ENCODE results near the gene SCUBE1.
"Not testable (repeated sequence)": the region's sequence is repeated elsewhere in the genome, so short reads cannot be mapped to it uniquely, and the experiment has no call there.

SCUBE1 gene

GRCh38 chr22:43356881-43357280 is 13.7 kb upstream of the SCUBE1 start:
- no peaks in the 10 kb centered on the region for H3K79me2 ChIP-seq (ENCODE audit: control insufficient read depth, insufficient read depth, low read length, unreplicated experiment)
- H3K27ac ChIP-seq (ENCODE audit: low read depth, low read length) = no peak overlapping the region
- peaks cover 8% of the 10 kb centered on the region; the same call in 1 of the 2 replicates for H3K27me3 ChIP-seq (ENCODE audit: insufficient read depth, low read length)
- H2AFZ ChIP-seq (ENCODE audit: low read length, unreplicated experiment) = no peak overlapping the region
- no peaks in the 10 kb centered on the region for H3K36me3 ChIP-seq (ENCODE audit: insufficient read depth, low read length)
- no peaks in the 10 kb centered on the region for H3K4me1 ChIP-seq (ENCODE audit: control insufficient read depth, insufficient read depth, low read length, unreplicated experiment)
- H3K4me3 ChIP-seq (ENCODE audit: low read depth, low read length) = no peak overlapping the region

DNA sequence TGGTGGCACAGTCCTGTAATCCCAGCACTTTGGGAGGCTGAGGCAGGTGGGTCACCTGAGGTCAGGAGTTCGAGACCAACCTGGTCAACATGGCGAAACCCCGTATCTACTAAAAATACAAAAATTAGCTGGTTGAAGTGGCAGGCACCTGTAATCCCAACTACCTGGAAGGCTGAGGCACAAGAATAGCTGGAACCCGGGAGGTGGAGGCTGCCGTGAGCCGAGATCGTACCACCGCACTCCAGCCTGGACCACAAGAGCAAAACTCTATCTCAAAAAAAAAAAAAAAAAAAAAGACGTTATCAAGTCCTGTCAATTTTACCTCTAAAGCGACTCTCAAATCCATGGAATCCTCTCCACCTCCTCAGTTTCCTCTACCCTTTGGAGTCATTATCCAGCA is 12.5 kb upstream of the SCUBE1 start:
- not testable (repeated sequence) for H2AFZ ChIP-seq (ENCODE audit: low read length, unreplicated experiment); H3K36me3 ChIP-seq (ENCODE audit: insufficient read depth, low read length); H3K79me2 ChIP-seq (ENCODE audit: control insufficient read depth, insufficient read depth, low read length, unreplicated experiment); H3K4me1 ChIP-seq (ENCODE audit: control insufficient read depth, insufficient read depth, low read length, unreplicated experiment); H3K4me3 ChIP-seq (ENCODE audit: low read depth, low read length); H3K27me3 ChIP-seq (ENCODE audit: insufficient read depth, low read length); H3K27ac ChIP-seq (ENCODE audit: low read depth, low read length)

GRCh38 chr22:43351966-43352345 is 8.8 kb upstream of the SCUBE1 start:
- H3K27me3 ChIP-seq (ENCODE audit: insufficient read depth, low read length) = peaks cover 17% of the 10 kb centered on the region
- no peaks in the 10 kb centered on the region for H3K4me1 ChIP-seq (ENCODE audit: control insufficient read depth, insufficient read depth, low read length, unreplicated experiment)
- no peak overlapping the region for H2AFZ ChIP-seq (ENCODE audit: low read length, unreplicated experiment)
- H3K4me3 ChIP-seq (ENCODE audit: low read depth, low read length) = no peak overlapping the region
- H3K79me2 ChIP-seq (ENCODE audit: control insufficient read depth, insufficient read depth, low read length, unreplicated experiment) = no peaks in the 10 kb centered on the region
- no peaks in the 10 kb centered on the region for H3K36me3 ChIP-seq (ENCODE audit: insufficient read depth, low read length)
- no peak overlapping the region for H3K27ac ChIP-seq (ENCODE audit: low read depth, low read length)

- H3K36me3 ChIP-seq (ENCODE audit: insufficient read depth, low read length) = no peaks in the 10 kb centered on the region
- H3K4me3 ChIP-seq (ENCODE audit: low read depth, low read length) = no peak overlapping the region
- no peaks in the 10 kb centered on the region for H3K79me2 ChIP-seq (ENCODE audit: control insufficient read depth, insufficient read depth, low read length, unreplicated experiment)
- H3K4me1 ChIP-seq (ENCODE audit: control insufficient read depth, insufficient read depth, low read length, unreplicated experiment) = no peaks in the 10 kb centered on the region
- peaks cover 19% of the 10 kb centered on the region for H3K27me3 ChIP-seq (ENCODE audit: insufficient read depth, low read length)
- no peak overlapping the region for H3K27ac ChIP-seq (ENCODE audit: low read depth, low read length)
- H2AFZ ChIP-seq (ENCODE audit: low read length, unreplicated experiment) = no peak overlapping the region
These were observed 6.5 kb upstream of the SCUBE1 start for GRCh38 chr22:43349636-43350035.

GRCh38 chr22:43346521-43346929 is 3.4 kb upstream of the SCUBE1 start:
- Histone ChIP-seq H3K79me2 (ENCODE audit: control insufficient read depth, insufficient read depth, low read length, unreplicated experiment) (no peaks in the 10 kb centered on the region), H3K36me3 (ENCODE audit: insufficient read depth, low read length) (no peaks in the 10 kb centered on the region), H3K4me1 (ENCODE audit: control insufficient read depth, insufficient read depth, low read length, unreplicated experiment) (no peaks in the 10 kb centered on the region), H3K27ac (ENCODE audit: low read depth, low read length) (no peak overlapping the region), H3K4me3 (ENCODE audit: low read depth, low read length) (no peak overlapping the region), H3K27me3 (ENCODE audit: insufficient read depth, low read length) (peaks cover 32% of the 10 kb centered on the region), H2AFZ (ENCODE audit: low read length, unreplicated experiment) (no peak overlapping the region)

- Histone ChIP-seq H2AFZ (ENCODE audit: low read length, unreplicated experiment) (no peak overlapping the region), H3K27ac (ENCODE audit: low read depth, low read length) (no peak overlapping the region), H3K4me3 (ENCODE audit: low read depth, low read length) (no peak overlapping the region), H3K4me1 (ENCODE audit: control insufficient read depth, insufficient read depth, low read length, unreplicated experiment) (no peaks in the 10 kb centered on the region), H3K36me3 (ENCODE audit: insufficient read depth, low read length) (no peaks in the 10 kb centered on the region), H3K27me3 (ENCODE audit: insufficient read depth, low read length) (peaks cover 38% of the 10 kb centered on the region), H3K79me2 (ENCODE audit: control insufficient read depth, insufficient read depth, low read length, unreplicated experiment) (no peaks in the 10 kb centered on the region)
These were observed 2.7 kb upstream of the SCUBE1 start for GRCh38 chr22:43345761-43346301.

DNA sequence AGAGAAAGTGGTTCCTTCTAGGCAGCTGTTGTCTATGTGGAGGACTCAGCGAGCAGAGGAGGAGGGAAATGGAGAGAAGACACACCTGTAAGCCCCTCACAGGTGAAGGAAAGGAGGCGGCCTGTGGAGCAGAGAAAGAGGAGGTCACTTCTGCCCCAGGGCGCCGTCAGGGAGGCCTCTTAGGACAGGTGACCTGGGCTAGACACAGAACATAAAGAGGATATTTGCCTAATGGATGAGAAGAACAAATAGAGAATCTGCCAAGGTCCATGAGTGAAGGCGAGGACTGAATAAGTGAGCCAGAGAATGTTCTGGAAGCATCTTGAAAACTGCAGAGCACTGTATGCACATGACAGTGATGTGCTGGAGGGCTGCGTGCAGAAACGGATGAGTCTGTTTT is 2.2 kb upstream of the SCUBE1 start:
- Histone ChIP-seq H2AFZ (ENCODE audit: low read length, unreplicated experiment) (no peak overlapping the region), H3K36me3 (ENCODE audit: insufficient read depth, low read length) (no peaks in the 10 kb centered on the region), H3K4me3 (ENCODE audit: low read depth, low read length) (no peak overlapping the region), H3K27ac (ENCODE audit: low read depth, low read length) (no peak overlapping the region), H3K79me2 (ENCODE audit: control insufficient read depth, insufficient read depth, low read length, unreplicated experiment) (no peaks in the 10 kb centered on the region), H3K4me1 (ENCODE audit: control insufficient read depth, insufficient read depth, low read length, unreplicated experiment) (no peaks in the 10 kb centered on the region), H3K27me3 (ENCODE audit: insufficient read depth, low read length) (peaks cover 42% of the 10 kb centered on the region)

DNA sequence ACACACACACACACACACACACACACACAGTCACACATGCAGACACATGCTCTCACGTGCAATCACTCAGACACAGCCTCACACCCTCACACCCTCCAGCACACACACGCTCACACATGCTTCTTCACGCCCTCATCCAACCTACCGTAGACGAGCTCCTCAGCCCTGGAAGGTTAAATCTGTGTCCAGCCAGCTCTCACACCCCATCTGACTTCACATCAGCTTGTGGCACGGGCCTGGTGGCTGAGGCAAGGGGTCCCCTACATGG is 1.3 kb upstream of the SCUBE1 start:
- Histone ChIP-seq H2AFZ (ENCODE audit: low read length, unreplicated experiment) (no peak overlapping the region), H3K79me2 (ENCODE audit: control insufficient read depth, insufficient read depth, low read length, unreplicated experiment) (no peaks in the 10 kb centered on the region), H3K27me3 (ENCODE audit: insufficient read depth, low read length) (peaks cover 35% of the 10 kb centered on the region), H3K36me3 (ENCODE audit: insufficient read depth, low read length) (no peaks in the 10 kb centered on the region), H3K4me3 (ENCODE audit: low read depth, low read length) (no peak overlapping the region), H3K27ac (ENCODE audit: low read depth, low read length) (no peak overlapping the region), H3K4me1 (ENCODE audit: control insufficient read depth, insufficient read depth, low read length, unreplicated experiment) (no peaks in the 10 kb centered on the region)

- peaks cover 33% of the 10 kb centered on the region for H3K27me3 ChIP-seq (ENCODE audit: insufficient read depth, low read length)
- H3K4me1 ChIP-seq (ENCODE audit: control insufficient read depth, insufficient read depth, low read length, unreplicated experiment) = no peaks in the 10 kb centered on the region
- H3K79me2 ChIP-seq (ENCODE audit: control insufficient read depth, insufficient read depth, low read length, unreplicated experiment) = no peaks in the 10 kb centered on the region
- no peak overlapping the region for H2AFZ ChIP-seq (ENCODE audit: low read length, unreplicated experiment)
- no peak overlapping the region for H3K4me3 ChIP-seq (ENCODE audit: low read depth, low read length)
- no peaks in the 10 kb centered on the region for H3K36me3 ChIP-seq (ENCODE audit: insufficient read depth, low read length)
- H3K27ac ChIP-seq (ENCODE audit: low read depth, low read length) = no peak overlapping the region
These were observed 723 bp upstream of the SCUBE1 start for GRCh38 chr22:43343670-43344519.

DNA sequence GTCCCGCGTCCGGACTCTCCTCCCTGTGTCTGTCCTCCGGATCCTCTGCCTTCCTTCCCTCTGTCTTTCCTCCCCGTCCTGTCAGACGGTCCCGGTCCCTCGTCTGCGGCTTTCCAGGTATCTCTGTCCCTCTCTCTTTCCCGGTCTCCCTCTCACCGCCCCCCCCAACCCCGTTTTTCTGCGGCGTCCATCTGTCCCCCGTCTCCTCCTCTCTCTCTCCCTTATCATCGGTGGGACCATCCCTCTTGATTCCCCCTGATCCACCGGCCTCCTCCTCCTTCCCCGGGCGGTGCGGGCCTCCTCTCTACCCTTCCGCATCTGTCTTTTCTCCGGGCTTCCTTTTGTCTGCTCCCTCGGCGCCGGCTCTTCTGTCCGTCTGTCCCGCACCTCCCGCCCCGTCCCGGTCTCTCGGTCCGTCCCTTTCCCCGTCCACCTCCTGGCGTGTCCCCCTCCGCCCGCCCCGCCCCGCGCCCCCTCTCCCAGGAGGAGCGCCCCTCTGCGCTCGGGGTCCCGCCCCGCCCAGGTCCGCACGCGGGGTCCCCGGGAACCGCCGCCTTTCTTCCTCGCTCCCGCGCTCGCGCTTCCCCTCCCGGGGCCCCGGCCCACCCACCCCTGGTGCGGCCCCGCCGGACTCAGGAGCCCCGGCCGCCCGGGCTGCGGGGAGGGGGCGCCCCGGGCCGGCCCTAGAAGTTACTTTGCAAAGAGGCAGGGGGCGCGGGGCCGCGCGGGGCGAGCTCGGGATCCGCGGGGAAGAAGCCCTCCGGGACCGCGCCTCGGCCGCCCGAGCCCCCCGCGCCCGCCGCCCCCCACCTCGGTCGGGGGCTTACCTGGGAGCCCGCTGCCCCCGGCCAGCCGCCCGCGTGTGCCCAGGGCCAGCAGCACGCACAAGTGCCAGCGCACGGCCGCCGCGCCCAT is 568 bp downstream of the SCUBE1 start:
- H3K79me2 ChIP-seq (ENCODE audit: control insufficient read depth, insufficient read depth, low read length, unreplicated experiment) = no peaks in the 10 kb centered on the region
- H3K36me3 ChIP-seq (ENCODE audit: insufficient read depth, low read length) = no peaks in the 10 kb centered on the region
- no peaks in the 10 kb centered on the region for H3K4me1 ChIP-seq (ENCODE audit: control insufficient read depth, insufficient read depth, low read length, unreplicated experiment)
- no peak overlapping the region for H3K27ac ChIP-seq (ENCODE audit: low read depth, low read length)
- no peak overlapping the region for H3K4me3 ChIP-seq (ENCODE audit: low read depth, low read length)
- H2AFZ ChIP-seq (ENCODE audit: low read length, unreplicated experiment) = no peak overlapping the region
- peaks cover 33% of the 10 kb centered on the region for H3K27me3 ChIP-seq (ENCODE audit: insufficient read depth, low read length)

Measured in ACC112 (cell line).